Activated CD8-positive, alpha-beta memory T cell treated with anti-CD3 and anti-CD28 coated beads, Interleukin-2, amount 50 U/mL, for 4 hours (primary cell): ENCODE measurements around the gene ARHGAP42.
"Not testable (repeated sequence)": the region's sequence is repeated elsewhere in the genome, so short reads cannot be mapped to it uniquely, and the experiment has no call there.

ENCODE experiments used
- DNase-seq: peaks from one replicate; pipeline ENCODE4 v3.0.0-alpha.2; 2020

ARHGAP42 gene

DNA sequence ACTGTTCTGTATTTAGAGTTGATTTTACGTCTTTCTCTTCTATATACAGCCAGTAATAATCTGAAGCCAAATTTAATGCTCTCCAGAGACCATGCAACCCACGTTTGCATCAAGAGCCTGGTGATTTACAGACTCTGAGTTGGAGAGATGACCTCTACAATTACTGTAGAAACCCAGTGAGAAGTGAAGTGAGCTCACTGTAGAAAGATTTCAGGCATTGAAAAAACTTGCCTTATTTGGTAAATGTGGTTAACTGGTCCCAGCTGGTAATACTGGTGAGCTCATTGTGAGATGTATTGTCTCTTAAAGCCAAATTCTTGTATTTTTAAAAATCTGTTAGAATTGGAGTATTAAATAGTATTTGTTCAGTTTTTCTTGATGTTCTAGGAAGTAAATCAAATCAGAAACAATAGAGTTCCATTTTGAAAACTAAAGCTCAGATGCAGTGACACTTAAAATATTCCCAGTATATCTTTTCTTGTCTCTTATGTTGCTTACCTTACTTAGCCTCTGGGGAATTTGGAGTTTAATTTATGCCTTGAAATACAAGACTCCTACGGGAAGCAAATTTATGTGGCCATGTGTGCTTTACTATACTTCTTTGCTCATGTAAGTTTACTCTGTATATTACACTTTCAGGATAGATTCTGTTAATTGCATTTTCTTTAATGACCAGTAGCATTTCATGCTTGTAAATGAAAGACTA is 189.9 kb downstream of the ARHGAP42 start:
- DNase-seq = no peak

DNA sequence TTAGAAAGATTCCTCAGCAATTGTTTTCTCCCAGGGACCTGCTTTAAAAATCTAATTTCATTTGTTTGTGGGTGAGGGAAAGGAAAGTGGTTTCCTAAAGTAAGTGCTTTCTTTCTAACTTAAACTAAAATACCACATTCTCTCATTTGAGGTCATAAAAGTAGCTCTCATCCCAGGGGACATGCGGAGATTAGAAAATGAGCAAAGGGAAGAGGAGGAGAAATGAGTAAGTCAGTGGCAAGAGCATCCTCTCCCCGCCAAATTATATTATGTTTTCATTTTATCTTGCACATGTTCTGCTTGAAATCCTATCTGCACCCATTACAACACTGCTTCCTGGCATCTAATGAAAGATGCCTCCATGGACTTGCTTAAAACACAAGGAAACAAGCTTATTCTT is 191.4 kb downstream of the ARHGAP42 start:
- DNase-seq = no peak

DNA sequence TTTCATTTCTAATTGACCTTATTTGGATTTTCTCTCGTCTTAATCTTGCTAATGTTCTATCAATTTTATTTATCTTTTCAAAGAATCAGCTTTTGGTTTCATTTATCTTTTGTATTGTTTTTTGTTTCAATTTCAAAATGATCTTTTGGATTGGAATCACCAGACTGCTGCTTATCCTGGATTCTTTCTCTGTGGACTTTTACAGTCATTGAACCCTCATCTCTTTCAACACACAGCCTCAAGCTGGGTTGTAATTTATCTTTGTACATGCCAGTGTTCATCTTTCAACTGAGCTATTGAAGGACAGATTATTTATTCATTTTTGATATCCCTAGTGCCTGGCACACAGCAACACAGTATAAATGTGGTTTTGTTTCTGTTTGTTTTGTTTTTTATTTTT is 195.9 kb downstream of the ARHGAP42 start:
- no peak for DNase-seq

DNA sequence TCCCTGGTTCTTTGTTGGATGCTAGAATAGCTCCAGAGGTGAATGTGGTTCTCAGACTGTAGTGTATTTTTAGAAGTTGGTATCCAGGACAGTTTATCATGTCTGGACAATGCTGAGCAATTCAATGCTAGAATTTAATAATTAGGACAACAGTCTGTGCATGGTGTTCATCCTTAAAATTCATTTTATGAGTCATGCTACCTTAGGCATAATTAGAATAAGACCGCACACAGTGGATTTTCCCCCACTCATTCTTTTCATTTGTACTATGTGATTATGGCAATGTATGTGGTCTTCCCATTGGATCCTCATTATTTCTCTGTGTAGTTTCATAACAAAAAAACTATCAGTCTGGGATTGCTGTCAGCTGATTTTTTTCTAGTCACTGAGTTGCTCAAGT is 196.7 kb downstream of the ARHGAP42 start:
- no peak for DNase-seq

DNA sequence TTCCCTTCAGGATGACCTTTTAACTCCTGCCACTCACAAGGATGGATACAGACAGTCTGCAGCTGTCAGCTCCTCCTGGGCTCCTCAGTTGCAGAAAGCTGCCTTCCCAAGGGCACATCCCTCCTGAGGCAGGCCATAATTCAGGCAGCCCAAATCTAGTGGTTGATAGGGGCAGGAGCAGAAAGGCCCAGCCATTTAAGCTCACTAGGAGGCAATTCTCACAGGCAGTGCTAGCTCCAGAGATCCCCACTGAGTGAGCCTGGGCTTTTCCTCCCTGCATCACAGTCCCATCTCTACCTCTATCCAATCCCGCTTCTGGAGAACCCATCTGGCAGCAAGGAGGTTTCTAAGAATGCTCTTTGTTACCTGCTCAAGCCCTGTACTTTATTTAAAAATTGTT is 200.6 kb downstream of the ARHGAP42 start:
- no peak for DNase-seq

DNA sequence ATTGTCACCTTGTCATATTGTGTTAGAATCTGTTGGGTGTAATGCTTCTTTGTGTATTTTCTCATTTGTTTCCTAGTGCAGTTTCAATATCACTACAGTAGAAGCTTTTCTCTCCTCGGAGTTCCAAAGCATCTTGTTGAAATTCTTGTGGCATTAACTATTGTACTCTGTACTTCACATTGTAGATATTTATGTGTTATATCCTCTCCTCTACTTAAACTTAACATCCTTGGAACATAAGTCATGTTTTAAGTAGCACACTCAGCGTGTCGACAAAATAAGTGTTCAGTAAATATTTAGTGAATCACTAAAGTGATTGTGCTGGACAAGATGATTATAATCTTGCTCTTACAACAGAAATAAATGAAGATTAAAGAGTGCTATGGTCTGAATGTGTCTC is 201.7 kb downstream of the ARHGAP42 start:
- DNase-seq = no peak

DNA sequence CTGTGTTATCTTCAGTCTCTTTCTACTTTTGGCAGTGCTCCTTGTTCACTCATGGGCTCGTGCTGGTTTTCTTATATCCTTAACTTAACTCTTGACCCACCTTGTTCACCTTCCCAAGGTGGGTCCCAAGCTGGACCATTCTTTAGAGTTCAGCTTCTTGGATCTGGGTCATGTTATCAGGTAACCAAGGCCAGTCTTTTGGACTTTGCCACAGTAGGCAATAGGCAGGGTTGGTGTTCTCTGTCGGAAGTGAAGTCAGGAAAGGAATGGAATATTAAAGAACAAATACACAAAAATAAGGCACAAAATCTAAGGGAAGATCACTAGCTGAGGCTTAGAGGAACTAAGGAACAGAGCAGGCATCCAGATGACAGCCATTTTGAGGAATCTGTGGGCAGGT is 202.7 kb downstream of the ARHGAP42 start:
- DNase-seq = no peak

DNA sequence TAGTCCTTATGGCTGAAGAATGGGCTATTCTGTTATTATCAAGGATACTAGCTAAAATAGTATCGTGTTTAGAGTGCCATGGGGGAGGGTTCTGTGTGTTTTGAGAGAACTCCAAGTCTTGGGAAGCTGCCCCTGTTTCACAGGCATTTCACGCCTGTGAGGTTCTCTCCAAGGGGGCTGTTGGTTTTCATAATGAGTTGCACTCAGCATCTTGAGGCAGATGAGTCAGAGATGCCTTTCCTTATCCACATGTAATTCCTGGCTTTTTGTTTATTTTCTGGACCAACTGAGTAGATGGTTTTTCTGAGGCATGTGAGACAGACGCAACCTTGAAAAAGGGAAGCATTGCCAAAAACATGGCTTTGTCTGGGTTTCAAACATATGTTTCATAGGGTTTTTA is 203.7 kb downstream of the ARHGAP42 start:
- no peak for DNase-seq

DNA sequence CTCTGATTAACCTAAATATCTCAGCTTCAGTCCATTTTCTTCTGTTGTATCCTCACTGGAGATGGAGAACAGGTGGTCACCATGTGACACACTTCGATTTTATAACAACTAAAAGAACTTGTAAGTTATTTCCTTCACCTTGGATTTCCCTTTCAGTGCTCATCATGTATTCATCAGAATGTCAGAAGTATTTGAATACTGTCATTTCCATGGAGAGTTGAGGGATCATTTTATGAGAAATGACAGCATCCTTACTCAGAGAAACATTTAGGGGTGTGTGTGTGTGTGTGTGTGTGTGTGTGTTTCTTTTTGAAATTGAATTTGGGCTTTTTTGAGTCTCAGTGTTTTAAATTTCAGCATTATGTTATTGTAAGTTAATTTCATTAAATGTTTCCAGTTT is 205.8 kb downstream of the ARHGAP42 start:
- no peak for DNase-seq

DNA sequence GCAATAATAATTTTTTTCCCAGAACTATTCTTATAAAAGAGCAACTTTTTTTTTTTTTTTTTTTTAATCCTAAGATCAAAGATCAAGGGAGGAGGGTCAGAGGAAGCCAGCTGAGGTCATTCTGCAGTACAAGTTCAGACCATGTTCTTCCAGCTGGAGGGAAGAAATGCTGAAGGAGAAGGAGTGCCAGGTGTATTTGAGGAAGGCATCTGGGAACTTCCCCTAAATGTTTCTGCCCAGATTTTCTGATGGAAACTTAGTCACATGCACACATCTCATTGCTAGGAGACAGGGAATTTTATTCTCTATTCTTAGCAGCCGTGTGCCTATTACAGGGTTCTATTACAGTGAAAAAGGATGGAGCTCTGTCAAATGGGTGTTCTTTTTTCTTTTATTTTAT is 208.4 kb downstream of the ARHGAP42 start:
- DNase-seq = no peak

DNA sequence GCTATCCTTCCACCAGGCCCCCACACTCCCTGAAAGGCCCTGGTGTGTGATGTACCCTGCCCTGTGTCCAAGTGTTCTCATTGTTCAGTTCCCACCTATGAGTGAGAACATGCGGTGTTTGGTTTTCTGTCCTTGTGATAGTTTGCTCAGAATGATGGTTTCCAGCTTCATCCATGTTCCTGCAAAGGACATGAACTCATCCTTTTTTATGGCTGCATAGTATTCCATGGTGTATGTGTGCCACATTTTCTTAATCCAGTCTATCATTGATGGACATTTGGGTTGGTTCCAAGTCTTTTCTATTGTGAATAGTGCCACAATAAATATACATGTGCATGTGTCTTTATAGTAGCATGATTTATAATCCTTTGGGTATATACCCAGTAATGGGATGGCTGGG is 208.9 kb downstream of the ARHGAP42 start:
- not testable (repeated sequence) for DNase-seq

DNA sequence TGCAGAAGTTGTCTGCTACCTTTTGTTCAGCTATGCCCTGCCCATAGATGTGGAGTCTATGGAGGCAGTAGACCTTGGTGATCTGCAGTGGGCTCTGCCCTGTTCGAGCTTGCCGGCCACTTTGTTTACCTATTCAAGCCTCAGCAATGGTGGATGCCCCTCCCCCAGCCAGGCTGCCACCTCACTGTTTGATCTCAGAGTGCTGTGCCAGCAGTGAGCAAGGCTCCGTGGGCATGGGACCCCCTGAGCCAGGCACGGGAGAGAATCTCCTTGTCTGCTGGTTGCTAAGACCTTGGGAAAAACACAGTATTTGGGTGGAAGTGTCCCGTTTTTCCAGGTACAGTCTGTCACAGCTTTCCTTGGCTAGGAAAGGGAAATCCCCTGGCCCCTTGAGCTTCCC is 214.4 kb downstream of the ARHGAP42 start:
- DNase-seq = not testable (repeated sequence)

DNA sequence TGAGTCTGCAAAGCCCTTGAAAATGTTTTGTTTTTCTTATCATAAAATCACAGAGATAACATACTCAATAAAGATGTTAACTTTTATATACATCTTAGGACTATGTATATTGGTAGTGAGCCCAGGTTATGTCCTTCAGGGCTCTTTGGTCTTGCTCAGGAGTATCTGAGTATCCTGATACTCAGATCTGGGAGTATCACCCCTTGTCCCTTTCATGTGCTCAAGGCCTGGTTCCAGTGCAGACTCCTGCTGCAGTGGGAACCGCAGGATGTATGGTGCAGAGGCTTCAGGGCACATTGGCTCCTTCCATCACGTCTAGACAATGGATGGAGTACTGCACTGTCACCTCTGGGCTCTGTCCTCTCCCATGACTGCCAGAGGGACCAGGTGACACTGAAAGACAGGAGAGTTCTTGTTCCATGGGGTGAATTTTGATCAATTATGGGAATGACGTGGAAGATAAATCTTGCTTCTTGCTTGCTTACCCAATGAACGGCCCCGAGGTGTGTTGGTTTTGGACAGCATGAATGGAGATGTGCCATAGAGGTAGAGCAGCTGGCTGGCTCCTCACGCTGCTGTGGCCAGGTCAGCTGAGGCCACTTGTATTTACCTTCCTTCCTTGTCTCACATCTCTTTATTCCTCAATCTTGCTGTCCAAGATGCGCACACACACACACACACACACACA is 215.5 kb downstream of the ARHGAP42 start:
- DNase-seq = no peak

DNA sequence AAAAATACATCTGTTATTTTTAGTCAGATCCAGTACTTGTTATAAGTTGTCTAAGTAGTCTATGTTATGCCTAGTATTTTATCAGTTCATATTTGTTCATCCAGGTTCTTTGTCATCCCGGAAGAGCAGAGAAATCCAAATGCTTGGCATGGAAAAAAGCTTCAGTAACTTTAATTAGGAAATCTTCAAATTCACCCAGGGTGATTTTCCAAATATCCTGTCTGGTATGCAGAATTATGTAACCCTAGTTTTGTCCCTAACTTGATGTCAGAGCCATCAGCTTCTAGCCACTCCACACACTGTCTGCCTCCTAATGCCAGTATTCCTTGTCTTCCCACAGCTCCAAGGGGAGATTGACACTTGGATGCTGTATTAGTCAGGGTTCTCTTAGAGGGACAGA is 216.2 kb downstream of the ARHGAP42 start:
- no peak for DNase-seq

DNA sequence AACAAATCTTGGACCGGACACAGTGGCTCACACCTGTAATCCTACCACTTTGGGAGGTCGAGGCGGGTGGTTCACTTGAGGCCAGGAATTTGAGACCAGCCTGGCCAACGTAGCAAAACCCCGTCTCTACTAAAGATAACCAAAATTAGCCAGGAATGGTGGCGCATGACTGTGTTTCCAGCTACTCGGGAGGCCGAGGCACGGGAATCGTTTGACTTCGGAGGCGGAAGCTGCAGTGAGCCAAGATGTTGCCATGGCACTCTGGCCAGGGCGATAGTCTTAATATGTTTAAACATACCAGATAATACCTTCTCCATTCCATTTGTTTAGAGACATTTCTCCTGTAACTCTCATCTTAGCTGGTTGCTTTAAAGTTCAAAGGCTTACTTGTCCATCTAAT is 218.6 kb downstream of the ARHGAP42 start:
- no peak for DNase-seq

DNA sequence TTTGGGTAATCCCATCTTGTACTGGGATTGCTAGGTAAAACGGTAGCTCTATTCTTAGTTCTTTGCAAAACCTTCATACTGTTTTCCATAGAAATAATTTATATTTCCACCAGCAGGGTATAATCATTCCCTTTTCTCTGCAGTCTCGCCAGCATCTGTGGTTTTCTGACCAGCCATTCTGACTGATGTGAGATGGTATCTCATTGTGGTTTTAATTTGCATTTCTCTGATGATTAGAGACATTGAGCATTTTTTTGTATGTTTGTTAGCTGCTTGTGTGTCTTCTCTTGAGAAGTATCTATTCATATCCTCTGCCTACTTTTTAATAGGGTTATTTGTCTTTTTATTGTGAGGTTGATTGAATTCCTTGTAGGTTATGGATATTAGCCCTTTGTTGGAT is 221.7 kb downstream of the ARHGAP42 start:
- no peak for DNase-seq

DNA sequence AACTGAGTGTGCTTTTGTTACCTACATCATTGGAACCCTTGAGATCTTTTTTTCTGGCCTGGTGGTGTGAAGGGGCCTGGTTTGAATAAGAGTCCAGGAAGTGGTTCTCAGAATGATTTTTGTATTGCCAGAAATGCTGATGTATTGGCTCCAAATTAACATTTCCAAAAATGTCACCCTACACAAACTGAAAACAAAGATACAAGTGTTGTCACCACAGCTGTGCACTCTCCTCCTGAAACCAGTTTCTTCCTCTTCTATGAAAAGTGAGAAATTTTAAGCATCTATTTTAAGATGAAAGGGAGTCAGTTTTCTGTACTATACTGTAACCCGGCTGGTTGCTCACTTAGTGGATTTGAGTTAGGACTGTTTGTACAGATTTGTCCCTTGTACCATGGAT is 223.7 kb downstream of the ARHGAP42 start:
- no peak for DNase-seq

DNA sequence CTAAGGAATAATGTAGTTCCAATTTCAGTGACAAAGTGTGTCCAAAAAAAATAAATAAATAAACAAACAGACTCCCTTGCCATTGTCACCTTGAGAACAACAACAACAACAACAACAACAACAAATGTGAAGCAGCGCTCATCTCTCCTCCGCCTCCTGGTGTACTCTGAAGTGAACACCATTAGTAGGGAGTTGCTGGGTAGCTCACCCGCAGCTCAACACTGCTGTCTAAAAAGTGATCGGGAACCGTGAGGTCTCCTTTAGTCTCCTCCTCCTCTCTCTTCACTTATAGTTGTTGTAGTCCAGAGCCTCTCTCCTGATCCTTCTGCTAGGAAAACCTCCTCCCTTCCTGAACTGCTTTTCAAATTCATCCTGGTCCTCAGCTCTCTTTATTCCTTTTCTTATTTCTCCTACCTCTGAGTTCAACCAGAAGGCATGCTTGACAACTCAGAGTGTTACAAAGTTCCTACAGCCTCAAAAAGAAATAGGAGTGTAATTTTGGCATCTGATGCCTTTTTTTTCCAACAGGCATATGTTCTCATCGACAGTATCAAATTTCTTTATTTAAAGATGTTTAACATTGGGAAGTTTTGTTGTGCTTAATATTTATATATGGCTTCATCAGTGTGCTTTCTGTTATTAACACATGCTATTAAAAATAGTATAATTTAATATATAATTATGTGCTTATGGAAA is 227.5 kb downstream of the ARHGAP42 start:
- DNase-seq = no peak

DNA sequence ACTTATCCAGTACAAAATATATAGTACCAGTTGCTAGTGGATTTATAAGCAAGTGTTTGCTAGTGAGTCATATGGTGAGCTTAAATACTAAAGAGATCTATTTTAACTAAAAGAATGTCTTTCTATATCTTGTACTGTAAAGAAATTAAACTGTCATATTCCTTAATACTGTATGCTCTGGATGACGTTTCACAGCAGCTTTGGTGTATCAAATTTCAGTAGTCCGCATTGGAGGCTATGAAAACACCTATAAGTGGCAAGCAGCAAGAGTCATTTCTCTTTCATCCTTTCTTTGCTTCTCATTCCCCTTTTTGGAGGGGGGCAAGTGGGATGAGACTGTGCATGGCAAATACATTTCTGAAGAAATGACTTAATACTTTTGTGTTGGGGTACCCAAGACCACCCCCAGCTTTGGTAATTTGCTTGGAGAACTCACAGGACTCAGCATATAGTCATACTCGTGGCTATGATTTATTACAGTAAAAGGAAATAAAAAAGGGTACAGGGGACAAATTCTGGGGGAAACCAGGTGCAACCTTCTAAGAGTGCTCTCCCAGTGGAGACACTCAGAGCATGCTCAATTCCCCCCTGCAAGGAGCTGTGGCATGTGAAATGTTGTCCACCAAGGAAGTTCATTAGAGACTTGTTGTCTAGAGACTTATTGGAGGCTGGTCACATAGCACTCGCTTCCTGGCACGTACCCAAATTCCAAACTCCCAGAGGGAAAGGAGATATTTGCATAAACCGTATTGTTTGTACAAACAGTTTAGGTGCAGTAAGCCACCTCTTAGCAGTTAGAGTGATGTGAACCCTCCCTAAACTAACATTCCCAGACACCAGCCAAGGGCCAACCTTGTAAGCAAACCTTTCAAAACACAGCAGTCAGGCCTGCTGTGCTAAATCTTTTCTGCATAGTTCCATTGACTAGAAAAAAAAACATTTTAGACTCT is 231.7 kb downstream of the ARHGAP42 start:
- no peak for DNase-seq

DNA sequence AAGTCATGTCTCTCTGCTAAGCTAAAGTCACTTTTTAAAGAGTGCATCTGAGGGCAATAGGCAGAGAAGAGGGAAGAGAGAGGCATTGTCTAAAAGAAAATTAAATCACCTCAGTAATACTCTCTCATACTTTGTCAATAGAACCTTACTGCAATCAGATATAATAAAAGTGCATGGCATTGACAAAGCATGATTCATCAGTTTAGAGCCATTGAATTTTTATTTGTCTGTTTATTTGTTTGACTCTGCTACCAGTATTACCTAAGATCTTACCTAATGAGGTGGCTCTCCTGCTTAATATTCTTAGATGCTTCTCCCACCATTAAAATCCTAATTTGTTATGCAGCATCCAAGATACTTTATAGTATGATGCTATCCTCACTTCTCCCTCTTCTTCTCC is 233.5 kb downstream of the ARHGAP42 start:
- no peak for DNase-seq

DNA sequence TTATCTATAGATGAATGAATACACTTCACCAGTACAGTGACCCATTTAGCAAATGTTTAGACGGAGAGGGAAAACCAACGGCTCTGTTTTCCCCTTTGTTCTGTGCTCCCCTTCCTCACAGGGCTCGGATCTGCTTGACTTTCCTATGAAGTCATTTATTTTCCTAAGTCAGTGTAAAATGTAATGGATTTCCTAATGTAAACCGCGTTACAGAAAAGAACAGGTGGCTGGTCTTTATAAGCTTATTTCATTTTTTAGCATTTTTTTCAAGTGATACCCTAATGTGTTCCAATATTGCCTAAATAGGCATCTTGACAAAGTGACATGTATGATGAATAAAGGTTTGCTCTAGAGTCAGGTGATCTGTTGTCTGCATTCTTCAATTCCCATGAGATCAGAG is 235.0 kb downstream of the ARHGAP42 start:
- DNase-seq = no peak

DNA sequence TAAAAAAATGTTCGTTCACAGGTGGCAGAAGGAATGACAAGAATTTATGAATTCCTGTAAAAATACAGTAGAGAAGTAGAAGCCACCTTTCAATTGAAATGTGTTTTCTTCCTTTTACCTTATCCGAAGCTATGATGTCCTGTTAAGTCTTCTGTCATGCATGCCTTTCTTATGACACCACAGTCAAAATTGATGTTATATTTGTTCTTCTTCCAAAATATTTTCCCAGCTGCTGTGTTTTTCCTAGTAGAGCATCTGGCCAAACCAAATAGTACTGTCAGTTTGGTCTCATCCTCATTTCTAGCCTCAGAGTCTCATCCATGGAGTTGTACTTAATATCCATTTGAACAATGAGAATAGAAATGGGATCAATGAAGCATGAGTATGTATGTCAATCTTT is 236.5 kb downstream of the ARHGAP42 start:
- no peak for DNase-seq

DNA sequence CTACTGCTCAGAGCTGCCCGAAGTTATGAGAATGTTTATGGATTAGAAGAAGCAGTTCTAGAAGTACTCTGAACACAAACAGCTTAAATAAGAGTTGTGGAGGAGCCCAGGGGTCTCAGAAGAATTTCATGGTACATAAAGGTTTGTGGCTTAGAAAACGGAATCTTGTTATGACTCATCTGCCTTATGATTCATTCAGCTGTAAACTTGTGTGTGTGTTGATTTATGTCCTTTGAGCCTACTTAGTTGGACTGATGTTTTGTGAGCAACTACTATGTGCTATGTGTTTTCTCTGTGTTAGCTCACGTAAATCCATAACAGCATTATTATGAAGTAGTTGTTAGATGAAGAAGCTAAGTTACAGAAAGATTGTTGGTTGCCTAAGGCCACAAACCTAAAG is 238.8 kb downstream of the ARHGAP42 start:
- DNase-seq = no peak
